ENCODE data around the gene SPATS2.

SPATS2 gene

GRCh38 chr12:49543221-49543913, 176.1 kb downstream of the SPATS2 start:
- TF ChIP-seq CEBPB (IDR thresholded peaks at IDR 0.05) = no peak
- no peak for TF ChIP-seq TCF12 (IDR thresholded peaks at IDR 0.05; ENCODE audit: low read depth)
- no peak for TF ChIP-seq EP300 (IDR thresholded peaks at IDR 0.05; ENCODE audit: borderline replicate concordance)
- no peak for TF ChIP-seq FOXM1 (IDR thresholded peaks at IDR 0.05; ENCODE audit: borderline replicate concordance, low read depth)

GRCh38 chr12:49543914-49544815, 176.9 kb downstream of the SPATS2 start:
- TF ChIP-seq USF1 (IDR thresholded peaks at IDR 0.05) (no peak), CEBPB (IDR thresholded peaks at IDR 0.05) (no peak), EGR1 (IDR thresholded peaks at IDR 0.05) (no peak), EP300 (IDR thresholded peaks at IDR 0.05; ENCODE audit: borderline replicate concordance) (no peak), FOXM1 (IDR thresholded peaks at IDR 0.05; ENCODE audit: borderline replicate concordance, low read depth) (no peak), NFIC (IDR thresholded peaks at IDR 0.05) (no peak), TCF12 (IDR thresholded peaks at IDR 0.05; ENCODE audit: low read depth) (no peak), MAX (IDR thresholded peaks at IDR 0.05) (no peak), YY1 (IDR thresholded peaks at IDR 0.05; ENCODE audit: low read depth) (no peak), ZBTB7A (IDR thresholded peaks at IDR 0.05; ENCODE audit: low read depth) (no peak), TAF1 (IDR thresholded peaks at IDR 0.05; ENCODE audit: low read depth) (no peak)

- TF ChIP-seq USF1 (IDR thresholded peaks at IDR 0.05) = no peak
- no peak for TF ChIP-seq CREB1 (IDR thresholded peaks at IDR 0.05; ENCODE audit: low read depth)
- no peak for TF ChIP-seq RAD21 (IDR thresholded peaks at IDR 0.05; ENCODE audit: low read depth)
- no peak for TF ChIP-seq TEAD4 (IDR thresholded peaks at IDR 0.05)
- no peak for TF ChIP-seq EGR1 (IDR thresholded peaks at IDR 0.05)
- TF ChIP-seq TCF12 (IDR thresholded peaks at IDR 0.05; ENCODE audit: low read depth) = no peak
- TF ChIP-seq EP300 (IDR thresholded peaks at IDR 0.05; ENCODE audit: borderline replicate concordance) = no peak
- TF ChIP-seq NFIC (IDR thresholded peaks at IDR 0.05) = no peak
- TF ChIP-seq FOXM1 (IDR thresholded peaks at IDR 0.05; ENCODE audit: borderline replicate concordance, low read depth) = no peak
- TF ChIP-seq REST (IDR thresholded peaks at IDR 0.05; ENCODE audit: low read depth) = no peak
- TF ChIP-seq MAX (IDR thresholded peaks at IDR 0.05) = no peak
- TF ChIP-seq TAF1 (IDR thresholded peaks at IDR 0.05; ENCODE audit: low read depth) = no peak
- no peak for TF ChIP-seq YY1 (IDR thresholded peaks at IDR 0.05; ENCODE audit: low read depth)
- TF ChIP-seq CEBPB (IDR thresholded peaks at IDR 0.05) = no peak
These were observed 178.6 kb downstream of the SPATS2 start for GRCh38 chr12:49545815-49546214.

- TF ChIP-seq RAD21 (IDR thresholded peaks at IDR 0.05; ENCODE audit: low read depth) = no peak
- no peak for TF ChIP-seq EGR1 (IDR thresholded peaks at IDR 0.05)
- no peak for TF ChIP-seq TCF12 (IDR thresholded peaks at IDR 0.05; ENCODE audit: low read depth)
- no peak for TF ChIP-seq ZBTB7A (IDR thresholded peaks at IDR 0.05; ENCODE audit: low read depth)
- no peak for TF ChIP-seq CREB1 (IDR thresholded peaks at IDR 0.05; ENCODE audit: low read depth)
- no peak for TF ChIP-seq REST (IDR thresholded peaks at IDR 0.05; ENCODE audit: low read depth)
- no peak for TF ChIP-seq USF1 (IDR thresholded peaks at IDR 0.05)
- TF ChIP-seq EP300 (IDR thresholded peaks at IDR 0.05; ENCODE audit: borderline replicate concordance) = no peak
- TF ChIP-seq YY1 (IDR thresholded peaks at IDR 0.05; ENCODE audit: low read depth) = no peak
- TF ChIP-seq CEBPB (IDR thresholded peaks at IDR 0.05) = no peak
- no peak for TF ChIP-seq TAF1 (IDR thresholded peaks at IDR 0.05; ENCODE audit: low read depth)
- TF ChIP-seq TEAD4 (IDR thresholded peaks at IDR 0.05) = no peak
- no peak for TF ChIP-seq MAX (IDR thresholded peaks at IDR 0.05)
- no peak for TF ChIP-seq NFIC (IDR thresholded peaks at IDR 0.05)
These were observed 179.2 kb downstream of the SPATS2 start for GRCh38 chr12:49546481-49546880.

Data from Ishikawa (cell line).